Measurements from ENCODE around the gene USP54.

USP54 gene

GRCh38 chr10:73590881-73591799, at the start of gene USP54 (continued):
- TF ChIP-seq ZNF2 (tag by site-specific recombination; IDR thresholded peaks at IDR 0.05), result no peak
- TF ChIP-seq, protein P1, sequence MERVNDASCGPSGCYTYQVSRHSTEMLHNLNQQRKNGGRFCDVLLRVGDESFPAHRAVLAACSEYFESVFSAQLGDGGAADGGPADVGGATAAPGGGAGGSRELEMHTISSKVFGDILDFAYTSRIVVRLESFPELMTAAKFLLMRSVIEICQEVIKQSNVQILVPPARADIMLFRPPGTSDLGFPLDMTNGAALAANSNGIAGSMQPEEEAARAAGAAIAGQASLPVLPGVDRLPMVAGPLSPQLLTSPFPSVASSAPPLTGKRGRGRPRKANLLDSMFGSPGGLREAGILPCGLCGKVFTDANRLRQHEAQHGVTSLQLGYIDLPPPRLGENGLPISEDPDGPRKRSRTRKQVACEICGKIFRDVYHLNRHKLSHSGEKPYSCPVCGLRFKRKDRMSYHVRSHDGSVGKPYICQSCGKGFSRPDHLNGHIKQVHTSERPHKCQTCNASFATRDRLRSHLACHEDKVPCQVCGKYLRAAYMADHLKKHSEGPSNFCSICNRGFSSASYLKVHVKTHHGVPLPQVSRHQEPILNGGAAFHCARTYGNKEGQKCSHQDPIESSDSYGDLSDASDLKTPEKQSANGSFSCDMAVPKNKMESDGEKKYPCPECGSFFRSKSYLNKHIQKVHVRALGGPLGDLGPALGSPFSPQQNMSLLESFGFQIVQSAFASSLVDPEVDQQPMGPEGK (tag by site-specific recombination; IDR thresholded peaks at IDR 0.05), result peak; percentile 65
- peak; percentile 75 for TF ChIP-seq WT1 (tag by site-specific recombination; IDR thresholded peaks at IDR 0.05)
- TF ChIP-seq REPIN1 (tag by site-specific recombination; IDR thresholded peaks at IDR 0.05; ENCODE audit: low read depth), result no peak
- TF ChIP-seq SP2 (tag by site-specific recombination; IDR thresholded peaks at IDR 0.05), result peak; percentile 8; the same call in 1 of the 2 replicates
- peak; percentile 94 for TF ChIP-seq ZNF398 (tag by site-specific recombination; IDR thresholded peaks at IDR 0.05)
- no peak for TF ChIP-seq ZNF391 (tag by site-specific recombination; IDR thresholded peaks at IDR 0.05; ENCODE audit: borderline replicate concordance, low read depth)
- no peak for TF ChIP-seq ZNF274 (IDR thresholded peaks at IDR 0.05; ENCODE audit: low read length)
- TF ChIP-seq ZNF274 (tag by site-specific recombination; IDR thresholded peaks at IDR 0.05; ENCODE audit: borderline replicate concordance), result no peak
- peak; percentile 34 for TF ChIP-seq SP7 (tag by site-specific recombination; IDR thresholded peaks at IDR 0.05)
- TF ChIP-seq ZNF214 (tag by site-specific recombination; IDR thresholded peaks at IDR 0.05; ENCODE audit: borderline replicate concordance), result no peak
- TF ChIP-seq HIC1 (tag by site-specific recombination; IDR thresholded peaks at IDR 0.05), result no peak
- TF ChIP-seq ZNF146 (tag by site-specific recombination; IDR thresholded peaks at IDR 0.05), result no peak
- TF ChIP-seq PRDM4 (tag by site-specific recombination; IDR thresholded peaks at IDR 0.05), result no peak
- TF ChIP-seq ZNF747 (tag by site-specific recombination; IDR thresholded peaks at IDR 0.05), result no peak
- no peak for TF ChIP-seq ZNF404 (tag by site-specific recombination; IDR thresholded peaks at IDR 0.05)
- TF ChIP-seq ZNF341 (tag by site-specific recombination; IDR thresholded peaks at IDR 0.05; ENCODE audit: low read depth), result peak; percentile 99
- no peak for TF ChIP-seq ZNF239 (tag by site-specific recombination; IDR thresholded peaks at IDR 0.05)
- TF ChIP-seq ZNF335 (tag by site-specific recombination; conservative IDR thresholded peaks at IDR 0.05), result no peak
- TF ChIP-seq, protein P2, sequence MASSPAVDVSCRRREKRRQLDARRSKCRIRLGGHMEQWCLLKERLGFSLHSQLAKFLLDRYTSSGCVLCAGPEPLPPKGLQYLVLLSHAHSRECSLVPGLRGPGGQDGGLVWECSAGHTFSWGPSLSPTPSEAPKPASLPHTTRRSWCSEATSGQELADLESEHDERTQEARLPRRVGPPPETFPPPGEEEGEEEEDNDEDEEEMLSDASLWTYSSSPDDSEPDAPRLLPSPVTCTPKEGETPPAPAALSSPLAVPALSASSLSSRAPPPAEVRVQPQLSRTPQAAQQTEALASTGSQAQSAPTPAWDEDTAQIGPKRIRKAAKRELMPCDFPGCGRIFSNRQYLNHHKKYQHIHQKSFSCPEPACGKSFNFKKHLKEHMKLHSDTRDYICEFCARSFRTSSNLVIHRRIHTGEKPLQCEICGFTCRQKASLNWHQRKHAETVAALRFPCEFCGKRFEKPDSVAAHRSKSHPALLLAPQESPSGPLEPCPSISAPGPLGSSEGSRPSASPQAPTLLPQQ (tag by site-specific recombination; IDR thresholded peaks at IDR 0.05), result 0 out of 2 replicates have a peak, but pooled peaks have one; percentile 24
- peak; percentile 35; the same call in 1 of the 2 replicates for TF ChIP-seq ZNF600 (tag by site-specific recombination; IDR thresholded peaks at IDR 0.05)
- TF ChIP-seq ZNF473 (tag by site-specific recombination; IDR thresholded peaks at IDR 0.05), result no peak
- peak; percentile 52; the same call in 1 of the 2 replicates for TF ChIP-seq MZF1 (tag by site-specific recombination; IDR thresholded peaks at IDR 0.05; ENCODE audit: borderline replicate concordance)

All from HEK293 (cell line).